Activated T-cell treated with anti-CD3 and anti-CD28 coated beads for 4 hours (primary cell): ENCODE results near the gene ANKLE1.

Experiments used
- DNase-seq: peaks from one replicate; pipeline ENCODE4 v3.0.0-alpha.2; 2020

ANKLE1 gene

DNA sequence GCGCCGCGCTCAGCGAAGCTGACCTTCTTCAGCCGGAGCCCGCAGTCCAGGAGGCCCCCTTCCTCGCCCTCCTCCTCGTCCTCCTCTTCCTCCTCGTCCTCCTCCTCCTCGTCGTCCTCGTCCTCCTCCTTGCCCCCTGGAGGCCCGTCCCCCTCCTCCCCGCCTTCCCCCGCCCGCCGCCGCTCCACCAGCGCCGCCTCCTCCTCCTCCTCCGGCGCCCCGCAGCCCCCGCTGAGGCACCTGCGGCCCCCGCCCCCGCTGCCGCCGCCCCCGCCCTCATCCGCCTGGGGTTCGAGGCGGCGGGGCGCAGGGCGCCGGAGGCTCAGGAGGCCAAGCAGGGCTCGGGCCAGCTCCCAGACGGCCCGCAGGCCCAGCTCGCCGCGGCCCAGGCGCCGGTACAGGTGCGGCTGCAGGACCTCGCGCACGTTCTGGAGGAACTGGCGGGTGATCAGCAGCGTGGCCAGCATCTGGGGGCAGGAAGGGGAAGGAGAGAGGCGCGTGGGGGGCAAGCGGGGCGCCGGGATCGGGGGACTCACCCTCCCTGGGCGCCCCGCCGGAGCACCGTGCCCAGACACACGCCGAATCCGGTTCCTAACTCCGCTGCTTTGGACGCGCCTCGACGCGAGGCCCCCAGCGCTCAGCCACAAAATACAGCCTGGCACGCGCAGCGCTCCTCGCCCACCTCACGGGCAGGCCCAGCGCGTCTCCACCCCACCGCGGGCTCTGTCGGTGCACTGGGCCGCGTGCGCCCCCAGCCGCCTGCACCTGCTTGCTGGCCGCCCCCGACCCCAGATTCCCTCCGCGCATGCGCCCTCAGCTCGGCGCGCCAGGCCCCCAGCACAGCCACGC, 47.0 kb downstream of the ANKLE1 start:
- DNase-seq = no peak

DNA sequence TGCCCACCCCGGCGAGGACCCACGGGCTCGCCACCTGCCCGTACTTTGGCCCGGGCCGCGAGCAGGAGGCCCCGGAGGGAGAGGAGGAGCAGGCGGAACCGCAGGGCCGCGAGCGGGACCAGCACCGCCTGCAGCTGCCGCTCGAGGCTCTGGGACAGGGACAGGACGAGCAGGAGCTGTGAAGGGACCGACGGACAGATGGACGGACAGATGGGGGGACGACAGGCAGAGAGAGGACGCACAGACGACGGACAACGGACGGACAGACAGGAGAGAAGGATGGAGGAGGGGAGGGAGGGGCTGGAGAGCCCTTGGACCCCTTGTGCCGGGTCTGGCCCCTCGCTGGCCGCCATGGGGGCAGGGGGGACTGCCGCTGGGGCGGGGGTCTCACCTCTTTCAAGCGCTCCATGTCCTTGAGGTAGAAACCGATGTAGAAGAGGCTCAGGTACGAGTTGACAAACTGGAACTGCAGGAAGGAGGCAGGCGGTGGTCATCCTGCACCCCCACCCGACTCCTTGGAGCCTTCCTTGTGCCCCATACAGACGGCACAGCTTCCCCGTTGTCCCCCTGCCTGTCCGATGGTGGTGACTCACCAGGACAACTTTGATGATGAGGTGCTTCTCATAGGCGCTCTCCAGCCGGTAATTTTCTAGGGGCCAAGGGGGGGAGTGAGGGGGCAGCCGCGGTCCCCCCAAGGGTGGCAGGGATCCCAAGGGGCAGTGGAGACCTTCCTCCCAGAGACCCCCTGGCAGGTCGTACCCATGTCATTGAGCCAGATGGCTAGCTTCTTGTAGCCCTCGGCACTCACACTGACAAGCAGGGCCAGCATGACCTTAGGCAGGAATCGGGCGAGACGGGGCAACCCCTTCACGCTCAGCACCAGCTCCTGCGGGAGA, 47.9 kb downstream of the ANKLE1 start:
- DNase-seq = no peak

DNA sequence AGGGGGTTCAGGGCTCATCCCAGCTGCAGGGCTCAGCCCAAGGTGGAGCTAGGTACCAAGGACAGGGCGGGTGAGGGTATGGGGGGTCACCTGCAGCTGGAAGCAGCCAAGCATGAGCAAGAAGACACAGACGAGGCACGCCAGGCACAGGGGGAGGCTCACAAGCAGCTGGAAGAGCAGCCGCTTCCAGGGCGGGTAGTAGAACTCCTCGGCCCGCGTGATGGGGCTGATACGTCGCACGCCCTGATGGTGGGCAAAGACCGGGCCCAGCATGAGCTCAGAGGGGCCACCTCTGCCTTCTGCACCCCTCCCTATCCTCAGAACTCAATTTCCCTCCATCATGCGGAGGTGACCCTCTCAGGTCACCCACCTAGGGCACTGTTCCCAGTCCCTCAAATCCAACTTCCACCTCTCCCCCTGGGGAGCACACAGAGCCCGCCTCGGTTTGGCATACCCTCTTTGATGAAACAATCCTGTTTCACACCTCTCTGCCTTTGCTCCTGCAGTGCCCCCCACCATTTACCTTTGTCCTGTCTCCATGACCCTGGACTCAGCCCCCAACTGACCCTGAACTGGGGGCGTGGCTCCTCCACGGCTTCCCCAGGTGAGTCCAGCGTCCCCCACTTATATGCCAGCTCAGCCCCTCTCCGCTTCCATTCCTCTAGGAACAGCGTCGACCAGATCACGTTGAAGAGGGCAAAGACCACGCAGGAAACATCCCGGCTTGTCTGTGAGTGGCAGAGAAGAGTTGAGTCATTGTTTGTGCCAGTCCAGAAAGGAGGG, 48.8 kb downstream of the ANKLE1 start:
- no peak for DNase-seq

DNA sequence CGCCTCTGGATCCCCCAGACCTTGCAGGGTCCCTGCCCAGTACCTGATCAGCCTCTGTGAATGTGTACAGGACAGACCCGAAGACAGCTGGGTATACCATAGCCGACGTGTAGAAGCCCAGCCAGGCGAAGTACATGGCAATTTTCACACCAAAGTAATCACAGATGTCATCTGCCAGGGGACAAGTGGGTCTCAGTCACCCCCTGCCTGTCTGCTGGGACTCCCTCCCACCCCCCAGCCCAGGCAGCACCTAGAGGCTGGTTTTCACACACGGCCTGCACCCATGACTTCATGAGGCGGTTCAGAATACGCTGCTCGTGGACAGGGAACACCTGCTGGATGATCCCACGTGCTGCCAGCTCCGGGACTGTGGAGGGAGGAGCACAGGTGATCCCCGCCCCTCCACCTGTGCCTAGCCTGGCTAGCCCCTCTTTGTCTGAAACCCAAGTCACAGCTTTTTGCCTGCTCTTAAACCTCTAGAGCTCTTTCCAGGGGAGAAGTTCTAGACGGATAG, 49.4 kb downstream of the ANKLE1 start:
- no peak for DNase-seq

DNA sequence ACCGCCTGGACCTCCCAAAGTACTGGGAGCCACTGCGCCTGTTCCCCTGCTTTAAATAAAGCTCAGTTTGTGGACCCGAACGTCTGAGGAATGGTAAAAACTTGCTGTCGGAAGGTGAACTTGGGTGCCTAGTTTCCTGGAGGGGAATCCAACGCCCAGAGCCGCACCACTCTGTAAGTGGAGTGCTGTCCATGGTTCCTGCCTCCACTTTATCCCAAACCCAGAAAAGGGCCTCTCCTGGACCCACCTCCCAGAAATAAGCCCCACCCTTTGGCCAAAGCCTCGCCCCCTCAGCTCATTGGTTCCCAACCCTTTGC, 50.6 kb downstream of the ANKLE1 start:
- DNase-seq = no peak

DNA sequence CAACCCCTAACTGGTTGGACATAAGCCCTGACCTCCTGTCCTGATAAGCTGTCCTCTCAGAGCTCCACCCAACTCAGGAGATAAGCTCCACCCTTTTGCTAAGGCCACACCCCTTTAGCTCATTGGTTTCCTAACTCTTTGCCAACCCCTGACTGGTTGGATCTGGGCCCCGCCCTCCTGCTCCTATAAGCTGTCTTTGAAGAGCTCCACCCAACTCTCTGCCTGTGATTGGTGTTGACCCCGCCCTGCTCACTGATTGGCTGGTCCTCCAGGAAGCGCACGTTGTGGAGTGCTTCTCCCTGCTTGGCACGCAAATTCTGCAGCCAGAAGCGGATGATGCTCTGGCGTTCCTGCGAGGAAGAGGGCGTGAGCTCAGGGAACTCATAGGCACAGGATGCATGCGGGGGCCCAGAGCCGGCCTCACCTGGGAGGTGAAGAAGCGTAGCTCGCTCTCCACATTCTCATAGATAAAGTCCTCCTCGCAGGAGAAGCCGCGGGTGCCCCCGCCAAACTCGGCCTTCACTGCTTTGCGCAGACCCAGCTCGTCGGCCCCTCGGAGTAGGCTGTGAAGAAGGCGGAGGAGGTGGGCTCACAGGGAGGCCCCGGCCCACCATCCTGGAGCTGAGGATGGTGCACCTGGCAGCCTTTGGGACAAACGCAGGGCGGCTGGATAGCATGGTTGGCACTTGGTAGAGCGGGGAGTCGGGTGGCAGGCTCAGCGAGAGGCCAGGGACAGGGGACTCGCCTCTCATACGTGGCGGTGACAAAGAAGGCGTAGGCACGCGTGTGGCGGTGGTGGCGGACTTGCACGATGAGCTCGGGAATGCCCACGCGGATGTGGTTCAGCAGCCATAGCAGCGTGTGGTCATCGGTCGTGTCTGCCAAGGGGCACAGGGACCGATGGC, 51.2 kb downstream of the ANKLE1 start:
- DNase-seq = no peak

DNA sequence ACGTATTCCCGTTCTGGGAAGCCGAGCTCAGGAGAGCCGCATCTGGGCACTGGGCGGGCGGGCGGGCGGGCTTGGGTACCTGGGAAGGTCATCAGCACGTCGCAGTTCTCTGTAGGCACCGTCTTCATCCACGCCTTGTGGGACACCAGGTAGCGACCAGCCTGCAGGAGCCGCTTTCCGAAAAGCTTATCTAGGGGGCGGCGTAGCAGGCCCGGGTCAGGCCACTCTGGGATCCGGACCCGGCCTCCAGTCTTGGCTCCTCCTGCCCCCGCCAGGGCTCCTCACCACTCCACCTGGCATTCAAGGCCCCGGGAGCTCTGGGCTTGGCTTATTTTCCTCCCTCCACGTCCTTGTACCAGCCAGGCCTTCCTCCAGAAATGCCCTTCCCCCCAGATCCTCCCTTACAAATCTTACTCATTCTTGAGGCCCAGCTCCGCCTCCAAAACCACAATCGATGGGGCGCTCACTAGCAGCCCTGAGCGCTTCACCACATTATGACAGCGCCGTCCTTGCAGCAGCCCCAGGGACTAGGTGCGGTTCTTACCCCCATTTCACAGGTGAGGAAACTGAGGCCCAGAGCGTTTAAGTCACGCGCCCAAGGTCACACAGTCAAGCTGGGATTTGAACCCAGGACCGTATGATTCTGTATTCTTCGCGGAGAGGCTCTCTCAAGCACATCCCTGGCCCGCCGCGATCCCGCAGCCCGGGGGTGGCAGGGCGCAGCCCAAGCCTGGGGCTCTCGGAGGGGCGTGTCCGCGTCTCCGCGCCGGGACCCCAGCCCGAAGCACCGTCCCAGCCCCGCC, 52.1 kb downstream of the ANKLE1 start:
- DNase-seq = peak; percentile 66

DNA sequence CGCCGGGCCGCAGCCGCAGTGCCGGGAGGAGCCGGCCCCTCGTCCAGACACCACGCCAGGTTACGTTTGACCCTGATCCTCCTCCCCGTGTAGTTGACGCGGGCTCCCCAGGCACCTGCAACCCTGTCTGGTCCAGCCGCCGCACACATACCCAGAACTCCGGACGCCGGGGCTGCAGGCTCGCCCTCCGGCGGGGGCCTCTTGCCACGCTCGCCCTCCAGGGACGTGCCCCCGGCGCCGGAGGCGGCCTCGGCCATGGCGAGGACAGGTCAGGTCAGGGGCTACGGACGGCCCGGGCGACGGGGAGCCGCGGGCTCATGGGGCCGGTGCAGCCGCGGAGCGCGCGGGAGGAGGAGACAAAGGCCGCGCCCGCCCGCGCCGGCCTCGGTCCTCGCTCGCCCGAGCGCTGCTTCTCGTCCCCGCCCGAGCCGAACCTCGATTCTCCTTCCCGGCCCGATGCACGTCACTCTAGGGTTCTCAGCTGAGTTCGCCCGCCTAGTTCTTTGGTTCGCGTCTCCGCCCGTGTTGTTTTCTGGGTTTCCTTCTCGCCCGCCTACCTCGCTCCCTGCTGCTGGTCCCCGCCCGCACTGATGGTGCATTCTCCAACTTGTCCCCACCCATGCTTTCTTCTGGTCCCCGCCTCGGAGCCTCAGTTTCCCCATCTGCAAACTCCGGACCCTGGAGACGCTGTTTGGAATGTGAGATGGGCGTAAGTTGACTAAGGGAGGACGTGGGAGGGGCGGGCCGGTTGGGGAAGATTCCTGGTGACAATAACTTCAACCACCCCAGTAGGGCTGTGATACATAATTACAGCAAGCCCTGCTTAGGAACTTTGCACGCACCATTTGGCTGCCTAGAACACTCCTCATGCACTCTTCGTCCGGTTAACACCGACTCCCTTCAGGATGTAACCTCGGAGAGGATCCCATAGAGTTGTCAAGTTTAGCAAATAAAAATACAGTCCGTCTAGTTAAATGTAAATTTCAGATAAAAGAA, 53.0 kb downstream of the ANKLE1 start, which contains the start of gene ANO8:
TSS of gene ANO8 (minus strand) at position 442 of the 996 bp plus-strand sequence. CDS start at position 257, 185 bp downstream.
- DNase-seq = peak; percentile 97

DNA sequence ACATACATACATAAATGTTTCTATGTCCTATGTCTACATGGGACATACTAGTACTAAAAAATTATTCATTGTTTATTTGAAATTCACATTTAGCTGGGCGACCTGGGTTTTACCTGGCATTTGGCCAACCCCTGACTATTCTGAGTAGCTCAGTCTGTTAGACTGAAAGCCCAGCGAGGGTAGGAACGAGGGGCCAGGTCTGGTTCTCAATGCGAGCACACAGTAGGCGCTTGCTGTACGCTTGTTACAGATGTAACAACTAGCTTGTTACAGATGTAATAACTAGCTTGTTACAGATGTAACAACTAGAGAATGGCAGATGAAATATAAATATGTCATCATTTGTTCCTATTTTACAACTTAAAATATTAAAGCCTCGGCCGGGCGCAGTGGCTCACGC, 53.9 kb downstream of the ANKLE1 start:
- no peak for DNase-seq
